ENCODE data around the gene RFX5.

RFX5 gene

DNA sequence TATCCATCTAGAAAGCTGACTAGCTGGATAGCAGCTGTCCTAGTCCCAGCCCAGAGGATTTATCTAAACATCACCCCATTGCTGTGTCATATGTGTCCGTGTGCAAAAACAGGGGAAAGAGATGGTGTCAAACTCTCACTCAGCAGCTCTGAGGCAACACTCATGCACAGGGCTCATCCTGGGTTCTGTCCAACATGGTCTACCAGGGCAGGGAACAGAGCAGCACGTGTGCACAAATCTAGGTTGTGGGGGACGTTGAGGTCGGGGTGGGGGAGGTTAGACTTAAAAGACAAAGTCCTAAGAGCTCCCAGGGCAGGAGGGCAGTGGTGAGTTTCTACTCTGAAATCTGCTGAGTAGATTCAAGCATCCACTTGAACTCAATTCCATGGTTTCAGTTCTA is 36.0 kb downstream of the RFX5 start:
- no peak overlapping the region for H3K4me3 ChIP-seq (ENCODE audit: low read depth, low read length)
- TF ChIP-seq, protein P1, sequence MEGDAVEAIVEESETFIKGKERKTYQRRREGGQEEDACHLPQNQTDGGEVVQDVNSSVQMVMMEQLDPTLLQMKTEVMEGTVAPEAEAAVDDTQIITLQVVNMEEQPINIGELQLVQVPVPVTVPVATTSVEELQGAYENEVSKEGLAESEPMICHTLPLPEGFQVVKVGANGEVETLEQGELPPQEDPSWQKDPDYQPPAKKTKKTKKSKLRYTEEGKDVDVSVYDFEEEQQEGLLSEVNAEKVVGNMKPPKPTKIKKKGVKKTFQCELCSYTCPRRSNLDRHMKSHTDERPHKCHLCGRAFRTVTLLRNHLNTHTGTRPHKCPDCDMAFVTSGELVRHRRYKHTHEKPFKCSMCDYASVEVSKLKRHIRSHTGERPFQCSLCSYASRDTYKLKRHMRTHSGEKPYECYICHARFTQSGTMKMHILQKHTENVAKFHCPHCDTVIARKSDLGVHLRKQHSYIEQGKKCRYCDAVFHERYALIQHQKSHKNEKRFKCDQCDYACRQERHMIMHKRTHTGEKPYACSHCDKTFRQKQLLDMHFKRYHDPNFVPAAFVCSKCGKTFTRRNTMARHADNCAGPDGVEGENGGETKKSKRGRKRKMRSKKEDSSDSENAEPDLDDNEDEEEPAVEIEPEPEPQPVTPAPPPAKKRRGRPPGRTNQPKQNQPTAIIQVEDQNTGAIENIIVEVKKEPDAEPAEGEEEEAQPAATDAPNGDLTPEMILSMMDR (IDR thresholded peaks at IDR 0.05; ENCODE audit: borderline replicate concordance, insufficient read depth, low read depth, low read length), result no peak

DNA sequence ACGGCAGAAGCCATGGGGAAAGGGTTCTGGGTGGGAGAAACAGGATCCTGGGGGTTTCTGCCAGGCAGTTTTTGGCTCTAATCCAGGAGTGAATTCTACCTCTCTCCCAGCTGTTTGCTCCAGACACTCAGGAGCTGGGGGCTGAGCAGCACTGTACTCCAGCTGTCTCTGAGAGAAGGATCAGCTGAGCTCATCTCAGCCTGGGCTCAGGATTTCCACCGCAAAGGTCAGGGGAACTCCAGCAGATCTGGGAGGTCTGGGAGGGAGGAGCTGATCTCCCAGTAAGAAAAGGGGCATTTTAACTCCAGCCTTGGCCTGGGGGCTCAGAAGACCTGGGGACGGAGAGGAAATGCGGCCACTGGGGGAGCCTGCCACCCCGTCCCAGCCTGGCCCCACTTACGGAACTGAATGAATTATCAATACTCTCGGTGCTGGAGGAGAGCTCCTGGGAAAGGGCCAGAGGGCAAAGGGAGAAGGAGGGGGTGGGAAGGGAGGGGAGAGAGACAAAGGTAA is 37.2 kb downstream of the RFX5 start:
- H3K4me3 ChIP-seq (ENCODE audit: low read depth, low read length), result no peak overlapping the region

DNA sequence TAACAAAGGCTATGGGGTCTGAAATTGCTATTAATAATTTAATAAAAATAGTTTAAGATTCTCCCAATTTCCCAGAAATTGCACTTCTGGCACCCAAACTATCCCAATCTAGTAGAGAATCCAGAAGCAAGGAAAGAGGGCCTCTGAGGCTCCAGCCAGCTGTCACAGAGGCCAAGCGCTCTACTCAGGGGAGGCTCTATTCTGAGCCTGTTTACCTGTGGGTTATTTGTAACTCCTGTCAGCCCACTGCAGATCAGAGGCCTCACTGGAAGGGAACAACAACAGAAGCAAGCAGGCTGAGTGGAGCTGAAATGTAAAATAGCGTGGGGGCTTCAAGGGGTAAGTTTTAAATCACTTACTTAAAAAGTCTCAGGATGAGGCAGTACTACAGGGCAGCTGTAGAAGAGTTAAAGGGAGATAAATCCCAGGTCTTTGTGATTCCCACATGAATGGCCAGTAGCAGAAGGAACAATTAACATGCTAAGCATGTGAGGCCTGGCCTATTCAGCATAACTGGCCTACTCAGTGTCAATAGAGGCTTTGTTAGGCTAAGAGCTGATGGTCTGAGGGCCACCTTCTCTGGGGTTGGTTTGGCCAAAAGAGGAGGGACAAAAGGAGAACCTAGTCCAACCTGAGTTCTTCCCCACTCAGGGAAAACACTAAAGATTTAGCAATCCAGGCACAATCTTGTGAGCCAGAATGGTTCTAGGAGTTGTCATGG is 52.1 kb downstream of the RFX5 start:
- no peak overlapping the region for H3K4me3 ChIP-seq (ENCODE audit: low read depth, low read length)
- TF ChIP-seq, protein P1 (IDR thresholded peaks at IDR 0.05; ENCODE audit: borderline replicate concordance, insufficient read depth, low read depth, low read length), result no peak

More for the DNA sequence above, 37.2 kb downstream of the RFX5 start:
- TF ChIP-seq, protein P1 (IDR thresholded peaks at IDR 0.05; ENCODE audit: borderline replicate concordance, insufficient read depth, low read depth, low read length), result no peak

DNA sequence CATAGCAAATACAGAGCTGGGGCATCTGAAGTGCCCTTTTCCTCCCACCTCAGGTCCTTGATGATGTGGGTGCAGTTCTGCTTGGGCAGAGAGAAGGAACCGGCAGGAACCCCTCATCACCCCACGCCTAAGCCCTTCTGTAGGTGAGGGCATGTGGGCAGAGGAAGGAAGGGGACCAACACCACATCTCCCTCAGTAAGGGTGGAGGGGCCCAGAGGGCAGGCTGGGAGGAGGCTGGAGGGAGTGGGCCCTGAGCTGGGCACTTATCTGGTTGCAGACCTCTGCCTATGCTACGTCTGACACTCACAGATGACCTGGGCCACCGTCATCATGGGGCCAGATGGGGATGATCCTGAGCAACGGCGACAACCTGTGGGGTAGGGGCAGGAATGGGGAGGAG is 54.0 kb downstream of the RFX5 start:
- H3K4me3 ChIP-seq (ENCODE audit: low read depth, low read length), result no peak overlapping the region
- TF ChIP-seq, protein P1 (IDR thresholded peaks at IDR 0.05; ENCODE audit: borderline replicate concordance, insufficient read depth, low read depth, low read length), result no peak

DNA sequence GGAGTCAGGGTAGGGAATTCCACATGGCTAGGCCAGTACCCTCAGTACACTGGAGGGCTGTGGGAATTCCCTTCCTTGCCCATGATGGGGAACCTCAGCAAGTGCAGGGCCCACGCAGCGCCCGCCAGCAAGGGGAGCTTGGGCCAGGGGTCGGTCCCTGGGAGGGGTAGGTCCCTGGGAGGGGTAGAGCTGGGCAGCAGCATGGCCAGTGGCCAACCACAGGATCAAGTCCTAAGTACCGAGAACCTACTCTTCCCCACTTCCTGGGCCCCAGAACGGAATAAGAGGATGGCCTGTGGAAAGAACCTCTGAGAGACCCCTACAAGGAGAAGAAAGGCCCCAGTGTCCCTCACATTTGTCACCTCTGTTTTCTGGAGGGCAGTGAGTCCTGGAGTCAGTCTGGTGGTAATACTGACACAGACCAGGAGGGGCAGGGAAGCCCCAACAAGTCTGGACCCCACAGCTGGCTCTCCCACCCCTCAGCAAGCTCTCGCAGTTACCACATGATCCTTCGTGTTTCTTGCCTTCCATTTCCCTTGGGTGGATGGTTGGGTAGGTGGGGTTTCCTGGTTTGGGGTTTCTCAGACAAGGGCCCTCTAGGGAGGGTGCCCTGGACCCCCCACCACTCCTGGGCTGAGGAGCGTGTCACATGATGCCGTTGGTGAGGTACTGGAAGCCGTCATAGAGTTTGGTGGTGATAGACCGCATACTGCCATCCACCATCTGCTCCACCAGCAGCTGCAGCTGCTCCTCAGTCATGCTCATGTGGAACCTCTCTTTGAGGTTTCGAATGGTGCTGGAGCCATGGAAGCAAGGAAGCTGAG is 54.6 kb downstream of the RFX5 start:
- TF ChIP-seq, protein P1 (IDR thresholded peaks at IDR 0.05; ENCODE audit: borderline replicate concordance, insufficient read depth, low read depth, low read length), result 0 out of 2 replicates have a peak, but pooled peaks have one; percentile 4
- no peak overlapping the region for H3K4me3 ChIP-seq (ENCODE audit: low read depth, low read length)

DNA sequence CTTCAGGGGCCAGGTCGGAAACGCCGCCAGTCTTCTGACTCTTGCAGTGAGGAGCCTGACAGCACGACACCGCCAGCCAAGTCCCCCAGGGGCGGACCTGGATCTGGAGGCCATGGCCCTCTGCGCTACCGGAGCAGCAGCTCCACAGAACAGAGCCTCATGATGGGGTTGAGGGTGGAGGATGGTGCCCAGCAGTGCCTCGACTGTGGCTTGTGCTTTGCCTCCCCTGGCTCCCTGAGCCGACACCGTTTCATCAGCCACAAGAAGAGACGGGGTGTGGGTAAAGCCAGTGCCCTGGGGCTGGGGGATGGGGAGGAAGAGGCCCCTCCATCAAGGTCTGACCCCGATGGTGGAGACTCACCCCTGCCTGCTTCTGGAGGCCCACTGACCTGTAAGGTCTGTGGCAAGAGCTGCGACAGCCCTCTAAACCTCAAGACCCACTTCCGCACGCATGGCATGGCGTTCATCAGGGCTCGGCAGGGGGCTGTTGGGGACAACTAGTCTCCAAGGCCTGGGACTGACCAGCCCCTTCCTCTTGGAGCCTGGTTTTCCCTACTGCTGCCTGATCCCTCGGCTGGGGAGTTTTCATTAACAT is 56.2 kb downstream of the RFX5 start:
- TF ChIP-seq, protein P1 (IDR thresholded peaks at IDR 0.05; ENCODE audit: borderline replicate concordance, insufficient read depth, low read depth, low read length), result no peak
- H3K4me3 ChIP-seq (ENCODE audit: low read depth, low read length), result no peak overlapping the region
